GM23338 (cell line): ENCODE results near the gene COG2. TPM values are rescaled to one million over a fixed set of nuclear protein-coding genes. Genes with fewer than 3 reads are reported as not detected.

Source experiments
- ATAC-seq: fragments of 200-7000 bp; cut with Tn5 transposase; 3 replicates; pipeline ENCODE4 v1.9.1; 2020
- DNase-seq: peaks from one replicate; pipeline ENCODE4 v3.0.0-alpha.2; 2015; ENCODE audit warnings: low spot score
- H2AFZ ChIP-seq: fragments of 200-600 bp; sonication (generic); 2 replicates; pipeline ENCODE4 v1.8.0; 2016; ENCODE audit warnings: antibody characterized with exemption, mild to moderate bottlenecking, moderate library complexity
- H3F3A ChIP-seq: fragments of 200-600 bp; sonication (generic); replicated peaks from 2 replicates; pipeline ENCODE4 v1.8.0; 2017; ENCODE audit warnings: antibody characterized with exemption, mixed run types, low read depth
- H3K27ac ChIP-seq: fragments of 200-600 bp; sonication (generic); 2 replicates; pipeline ENCODE4 v1.6.1; 2016; ENCODE audit warnings: low read depth
- H3K27me3 ChIP-seq: fragments of 200-600 bp; sonication (generic); 2 replicates; pipeline ENCODE4 v1.8.0; 2016; ENCODE audit warnings: mild to moderate bottlenecking, mixed run types, moderate library complexity; ENCODE audit not compliant: insufficient read depth
- H3K36me3 ChIP-seq: fragments of 200-600 bp; sonication (generic); 2 replicates; pipeline ENCODE4 v1.8.0; 2016; ENCODE audit warnings: mild to moderate bottlenecking; ENCODE audit not compliant: insufficient read depth
- H3K4me1 ChIP-seq: fragments of 200-600 bp; sonication (generic); 2 replicates; pipeline ENCODE4 v1.8.0; 2016; ENCODE audit warnings: mild to moderate bottlenecking, moderate library complexity; ENCODE audit not compliant: insufficient read depth
- H3K4me2 ChIP-seq: fragments of 200-600 bp; sonication (generic); 2 replicates; pipeline ENCODE4 v1.7.1; 2017; ENCODE audit warnings: mixed run types
- H3K4me3 ChIP-seq: fragments of 200-600 bp; sonication (generic); 2 replicates; pipeline ENCODE4 v1.6.1; 2016; ENCODE audit warnings: mixed run types
- H3K79me2 ChIP-seq: fragments of 200-600 bp; sonication (generic); replicated peaks from 2 replicates; pipeline ENCODE4 v1.8.0; 2017; ENCODE audit warnings: mild to moderate bottlenecking; ENCODE audit not compliant: insufficient read depth
- H3K9me2 ChIP-seq: fragments of 200-600 bp; sonication (generic); 2 replicates; pipeline ENCODE4 v1.8.0; 2017; ENCODE audit not compliant: insufficient read depth
- H4K20me1 ChIP-seq: fragments of 200-600 bp; sonication (generic); replicated peaks from 2 replicates; pipeline ENCODE4 v1.8.0; 2017; ENCODE audit warnings: mild to moderate bottlenecking; ENCODE audit not compliant: insufficient read depth
- H3K27ac Mint-ChIP-seq: 2 replicates; pipeline ENCODE4 v1.8.0; 2020; ENCODE audit warnings: inconsistent platforms, mild to moderate bottlenecking, moderate library complexity, mixed read lengths
- H3K27me3 Mint-ChIP-seq: 3 replicates; pipeline ENCODE4 v1.8.0; 2022; ENCODE audit warnings: low read depth, mild to moderate bottlenecking, moderate library complexity, mixed read lengths, inconsistent platforms; ENCODE audit not compliant: insufficient read depth, poor library complexity
- H3K36me3 Mint-ChIP-seq: 3 replicates; pipeline ENCODE4 v1.8.0; 2021; ENCODE audit warnings: low read depth, mild to moderate bottlenecking, inconsistent platforms, moderate library complexity, mixed read lengths
- H3K4me1 Mint-ChIP-seq: 3 replicates; pipeline ENCODE4 v1.8.0; 2020; ENCODE audit warnings: mild to moderate bottlenecking, inconsistent platforms, mixed read lengths
- H3K4me3 Mint-ChIP-seq: 3 replicates; pipeline ENCODE4 v1.8.0; 2021; ENCODE audit warnings: moderate library complexity, mild to moderate bottlenecking, inconsistent platforms, mixed read lengths
- H3K9me3 Mint-ChIP-seq: 3 replicates; pipeline ENCODE4 v1.8.0; 2020; ENCODE audit warnings: moderate library complexity, mild to moderate bottlenecking, inconsistent platforms, mixed read lengths
- CREB1 ChIP-seq: fragments of 250-450 bp; sonication (Bioruptor Pico); IDR thresholded peaks from 2 replicates; pipeline ENCODE4 v1.5.0; 2020; ENCODE audit warnings: low read depth, mild to moderate bottlenecking, moderate library complexity
- CTCF ChIP-seq, 2 experiments: fragments of 200-600 bp in 1 of 2; sonication (generic) in 1 of 2; conservative IDR thresholded peaks; 2 replicates each; pipeline versions ENCODE4 v1.5.1 to v1.6.1; 2016 to 2017; ENCODE audit warnings: antibody characterized with exemption in 2 of 2, low read depth in 2 of 2, mild to moderate bottlenecking in 2 of 2, moderate library complexity in 1 of 2
- ETS1 ChIP-seq: IDR thresholded peaks from 2 replicates; pipeline ENCODE4 v1.6.1; 2016; ENCODE audit warnings: antibody characterized with exemption
- EZH2phosphoT487 ChIP-seq: fragments of 200-600 bp; sonication (generic); IDR thresholded peaks from one replicate; pipeline ENCODE4 v1.8.1; 2018; ENCODE audit warnings: antibody characterized with exemption; ENCODE audit not compliant: unreplicated experiment
- JUNB ChIP-seq: IDR thresholded peaks from one replicate; pipeline ENCODE4 v1.6.1; 2016; ENCODE audit warnings: antibody characterized with exemption; ENCODE audit not compliant: unreplicated experiment
- NANOG ChIP-seq: IDR thresholded peaks from 2 replicates; pipeline ENCODE4 v1.6.1; 2016; ENCODE audit warnings: antibody characterized with exemption, borderline replicate concordance
- POLR2AphosphoS5 ChIP-seq: IDR thresholded peaks from 2 replicates; pipeline ENCODE4 v1.6.1; 2016; ENCODE audit warnings: antibody characterized with exemption, low read depth
- REST ChIP-seq: IDR thresholded peaks from one replicate; pipeline ENCODE4 v1.6.1; 2018; ENCODE audit warnings: antibody characterized with exemption; ENCODE audit not compliant: unreplicated experiment
- STAT1 ChIP-seq: IDR thresholded peaks from one replicate; pipeline ENCODE4 v1.6.1; 2016; ENCODE audit warnings: antibody characterized with exemption; ENCODE audit not compliant: unreplicated experiment
- ZNF114 ChIP-seq: fragments of 250-450 bp; sonication (Bioruptor Pico); IDR thresholded peaks from 2 replicates; pipeline ENCODE4 v1.5.0; 2020; ENCODE audit warnings: mild to moderate bottlenecking, moderate library complexity
- ZNF462 ChIP-seq: fragments of 250-450 bp; sonication (Bioruptor Pico); IDR thresholded peaks from 2 replicates; pipeline ENCODE4 v1.5.0; 2020; ENCODE audit warnings: mild to moderate bottlenecking, moderate library complexity
- polyA plus RNA-seq: library from polyadenylated mRNA; unstranded; fragments of >200 nt; fragmentation: Nextera tagmentation; extraction: Ambion mirVana; gene quantifications from 2 replicates; pipeline ENCODE4 v1.2.1, GENCODE V29; 2016
- total RNA-seq: library from RNA; depleted of rRNA; stranded (reverse); fragments of >200 nt; shearing (Covaris generic); gene quantifications from 2 replicates; pipeline ENCODE4 v1.2.3, GENCODE V29; 2014

The COG2 gene
- total and polyA plus RNA-seq, 2 experiments from 2014 or later = 35.8 to 38.5 TPM

- H3K27ac Mint-ChIP-seq = no peak overlapping the region
- H3K9me2 ChIP-seq = no peaks in the 10 kb centered on the region
- no peak overlapping the region for H3K27ac ChIP-seq
- no peaks in the 10 kb centered on the region for H3K4me1 ChIP-seq
- H3K4me3 Mint-ChIP-seq = no peak overlapping the region
- no peaks in the 10 kb centered on the region for H3K27me3 ChIP-seq
- TF ChIP-seq REST = no peak
- no peak for TF ChIP-seq ZNF114 (CRISPR knock-in tag)
- TF ChIP-seq EZH2phosphoT487 = no peak
- no peak for TF ChIP-seq STAT1
- TF ChIP-seq CREB1 (CRISPR knock-in tag) = no peak
- no peak for TF ChIP-seq ZNF462 (CRISPR knock-in tag)
- TF ChIP-seq CTCF (conservative IDR thresholded peaks at IDR 0.05; ENCODE audit: low read depth in 2 of 2) = no peak
- no peak for TF ChIP-seq POLR2AphosphoS5
- no peak for TF ChIP-seq NANOG
- TF ChIP-seq JUNB = no peak
- TF ChIP-seq ETS1 = no peak
- H3K36me3 ChIP-seq = no peaks in the 10 kb centered on the region
- no peaks in the 10 kb centered on the region for H3F3A ChIP-seq
- ATAC-seq (no peak), DNase-seq (no peak)
- H4K20me1 ChIP-seq = no peaks in the 10 kb centered on the region
- H3K27me3 Mint-ChIP-seq = peaks cover 12% of the 10 kb centered on the region
- H2AFZ ChIP-seq = no peak overlapping the region
- peaks cover 14% of the 10 kb centered on the region for H3K4me1 Mint-ChIP-seq
- H3K9me3 Mint-ChIP-seq = no peaks in the 10 kb centered on the region
- no peak overlapping the region for H3K4me3 ChIP-seq
- H3K79me2 ChIP-seq = no peaks in the 10 kb centered on the region
- no peaks in the 10 kb centered on the region for H3K36me3 Mint-ChIP-seq
- no peak overlapping the region for H3K4me2 ChIP-seq
Measured at GRCh38 chr1:230710543-230710904, 68.2 kb downstream of the COG2 start.
